ENCODE results near the gene ZFP36L1.

- TF ChIP-seq MAZ (CRISPR knock-in tag; conservative IDR thresholded peaks at IDR 0.05 in 1 of 2, IDR thresholded peaks at IDR 0.05 in 1 of 2): no peak
- no peak for TF ChIP-seq POLR2A (conservative IDR thresholded peaks at IDR 0.05)
- TF ChIP-seq RAD21 (CRISPR knock-in tag; conservative IDR thresholded peaks at IDR 0.05 in 1 of 2, IDR thresholded peaks at IDR 0.05 in 1 of 2): no peak
- TF ChIP-seq EZH2 (IDR thresholded peaks at IDR 0.05; ENCODE audit: borderline replicate concordance, low read depth, low read length): no peak
- TF ChIP-seq NR2C2 (CRISPR knock-in tag; IDR thresholded peaks at IDR 0.05): no peak
- no peak for TF ChIP-seq NR2C2 (tag; IDR thresholded peaks at IDR 0.05)
- TF ChIP-seq JUNB (CRISPR knock-in tag; conservative IDR thresholded peaks at IDR 0.05): no peak
- TF ChIP-seq MXD1 (CRISPR knock-in tag; IDR thresholded peaks at IDR 0.05; ENCODE audit: borderline replicate concordance, poor library complexity, severe bottlenecking): no peak
Measured at GRCh38 chr14:68784978-68785533, 7.8 kb downstream of the ZFP36L1 start.
